Renal pelvis (tissue), 12 donors: ENCODE data around the gene TP53RK. TPM values are rescaled to one million over a fixed set of nuclear protein-coding genes. Genes with fewer than 3 reads are reported as not detected.

Experiments
- DNase-seq: peaks from one replicate; pipeline ENCODE4 v3.0.0-alpha.2; 2013
- long read RNA-seq, 16 experiments: transcript quantifications; one replicate each; lab custom pipeline, GENCODE V29; 2026
- polyA plus RNA-seq, 3 donors: library from polyadenylated mRNA; unstranded; fragments of 120-200 nt; gene quantifications; one replicate each; pipeline ENCODE4 v1.2.1, GENCODE V29; 2013; ENCODE audit not compliant: insufficient read length in 3 of 3

Gene TP53RK
- polyA plus RNA-seq = 10 to 100 TPM; 16.0 to 17.2 (median 16.3) TPM
- long read RNA-seq, donor 1, transcript TP53RK-202 (2 exons, 3,515 nt) = major isoform, 17 of 17 reads
- long read RNA-seq, donor 1, partial matches to known transcripts = 0 of 17 reads
- long read RNA-seq, donor 1, other reads (novel, unspliced or antisense) = 0 of 17 reads
- long read RNA-seq, donor 2, transcript TP53RK-202 (2 exons, 3,515 nt) = major isoform, 21 of 22 reads
- long read RNA-seq, donor 2, partial matches to known transcripts = 0 of 22 reads
- long read RNA-seq, donor 2, other reads (novel, unspliced or antisense) = 0 of 22 reads
- long read RNA-seq, donor 3, transcript TP53RK-202 (2 exons, 3,515 nt) = major isoform, 19 of 20 reads
- long read RNA-seq, donor 3, partial matches to known transcripts = 0 of 20 reads
- long read RNA-seq, donor 3, other reads (novel, unspliced or antisense) = 0 of 20 reads
- long read RNA-seq, donor 4, transcript TP53RK-202 (2 exons, 3,515 nt) = major isoform, 26 of 36 reads
- long read RNA-seq, donor 4, partial matches to known transcripts = 10 of 36 reads
- long read RNA-seq, donor 4, other reads (novel, unspliced or antisense) = 0 of 36 reads
- long read RNA-seq, donor 5, transcript TP53RK-202 (2 exons, 3,515 nt) = major isoform, 8 of 8 reads
- long read RNA-seq, donor 5, partial matches to known transcripts = 0 of 8 reads
- long read RNA-seq, donor 5, other reads (novel, unspliced or antisense) = 0 of 8 reads
- long read RNA-seq, donor 6, transcript TP53RK-202 (2 exons, 3,515 nt) = major isoform, 7 of 8 reads
- long read RNA-seq, donor 6, partial matches to known transcripts = 0 of 8 reads
- long read RNA-seq, donor 6, other reads (novel, unspliced or antisense) = 0 of 8 reads
- long read RNA-seq, donor 7, transcript TP53RK-202 (2 exons, 3,515 nt) = major isoform, 13 of 14 reads
- long read RNA-seq, donor 7, partial matches to known transcripts = 0 of 14 reads
- long read RNA-seq, donor 7, other reads (novel, unspliced or antisense) = 0 of 14 reads
- long read RNA-seq, donor 8, transcript TP53RK-202 (2 exons, 3,515 nt) = major isoform, 11 of 11 reads
- long read RNA-seq, donor 8, partial matches to known transcripts = 0 of 11 reads
- long read RNA-seq, donor 8, other reads (novel, unspliced or antisense) = 0 of 11 reads
- long read RNA-seq, donor 9, transcript TP53RK-202 (2 exons, 3,515 nt) = major isoform, 18 of 31 reads
- long read RNA-seq, donor 9, partial matches to known transcripts = 13 of 31 reads
- long read RNA-seq, donor 9, other reads (novel, unspliced or antisense) = 0 of 31 reads
- long read RNA-seq, donor 10, transcript TP53RK-202 (2 exons, 3,515 nt) = major isoform, 20 of 21 reads
- long read RNA-seq, donor 10, partial matches to known transcripts = 0 of 21 reads
- long read RNA-seq, donor 10, other reads (novel, unspliced or antisense) = 0 of 21 reads
- long read RNA-seq, donor 11, transcript TP53RK-202 (2 exons, 3,515 nt) = major isoform, 13 of 14 reads
- long read RNA-seq, donor 11, partial matches to known transcripts = 0 of 14 reads
- long read RNA-seq, donor 11, other reads (novel, unspliced or antisense) = 0 of 14 reads
- long read RNA-seq, donor 12, transcript TP53RK-202 (2 exons, 3,515 nt) = major isoform, 23 of 37 reads
- long read RNA-seq, donor 12, partial matches to known transcripts = 14 of 37 reads
- long read RNA-seq, donor 12, other reads (novel, unspliced or antisense) = 0 of 37 reads
- long read RNA-seq, donor 13, transcript TP53RK-202 (2 exons, 3,515 nt) = major isoform, 5 of 5 reads
- long read RNA-seq, donor 13, partial matches to known transcripts = 0 of 5 reads
- long read RNA-seq, donor 13, other reads (novel, unspliced or antisense) = 0 of 5 reads
- long read RNA-seq, donor 14, transcript TP53RK-202 (2 exons, 3,515 nt) = major isoform, 19 of 21 reads
- long read RNA-seq, donor 14, partial matches to known transcripts = 0 of 21 reads
- long read RNA-seq, donor 14, other reads (novel, unspliced or antisense) = 0 of 21 reads
- long read RNA-seq, donor 15, transcript TP53RK-202 (2 exons, 3,515 nt) = major isoform, 19 of 19 reads
- long read RNA-seq, donor 15, partial matches to known transcripts = 0 of 19 reads
- long read RNA-seq, donor 15, other reads (novel, unspliced or antisense) = 0 of 19 reads
- long read RNA-seq, donor 16, transcript TP53RK-202 (2 exons, 3,515 nt) = major isoform, 17 of 17 reads
- long read RNA-seq, donor 16, partial matches to known transcripts = 0 of 17 reads
- long read RNA-seq, donor 16, other reads (novel, unspliced or antisense) = 0 of 17 reads

- DNase-seq = peak; percentile 99
Observed at GRCh38 chr20:46689082-46689753, at the start of gene TP53RK. Gene TP53RK, minus strand, starts transcription at chr20:46689444. Its CDS starts 30 bp downstream, at chr20:46689414.

DNA sequence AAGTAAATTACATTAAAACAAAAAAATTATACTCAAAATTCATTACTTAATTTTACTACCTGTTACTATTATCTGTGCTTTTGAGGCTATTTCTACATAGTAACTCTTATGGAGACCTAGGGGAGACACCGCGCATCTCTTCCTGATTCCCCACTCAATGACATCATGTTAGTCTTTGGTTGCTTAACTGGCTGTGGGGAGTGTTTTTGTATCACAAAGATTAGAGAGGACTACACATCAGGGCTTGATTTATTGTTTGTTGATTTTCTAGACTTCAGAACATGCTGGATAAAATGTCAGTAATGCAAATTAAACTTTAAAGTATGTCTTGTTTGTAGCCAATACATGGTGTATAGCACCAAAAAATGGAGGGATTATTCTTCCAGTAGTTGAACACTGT, 46.2 kb upstream of the TP53RK start:
- DNase-seq = no peak

DNA sequence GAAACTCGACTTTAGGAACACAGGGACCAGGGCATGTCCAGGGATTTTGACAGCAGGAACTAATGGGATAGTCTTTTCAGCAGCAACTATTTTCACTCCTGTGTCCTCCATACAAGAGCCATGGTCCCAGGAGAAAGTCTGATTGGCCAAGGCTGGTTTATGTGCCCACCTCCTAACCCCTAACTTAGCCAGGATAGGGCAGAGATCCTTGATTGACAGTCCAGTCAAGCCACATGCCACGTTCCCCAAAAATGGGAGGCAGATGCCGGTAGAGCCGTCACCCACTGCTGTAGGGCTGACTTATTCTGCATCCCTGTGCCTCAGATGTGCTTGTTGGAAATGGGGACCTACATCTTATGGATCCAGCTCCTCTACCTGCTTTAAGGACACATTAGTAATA, 42.5 kb upstream of the TP53RK start:
- DNase-seq = no peak

GRCh38 chr20:46725186-46726165, 36.2 kb upstream of the TP53RK start:
- DNase-seq = no peak

DNA sequence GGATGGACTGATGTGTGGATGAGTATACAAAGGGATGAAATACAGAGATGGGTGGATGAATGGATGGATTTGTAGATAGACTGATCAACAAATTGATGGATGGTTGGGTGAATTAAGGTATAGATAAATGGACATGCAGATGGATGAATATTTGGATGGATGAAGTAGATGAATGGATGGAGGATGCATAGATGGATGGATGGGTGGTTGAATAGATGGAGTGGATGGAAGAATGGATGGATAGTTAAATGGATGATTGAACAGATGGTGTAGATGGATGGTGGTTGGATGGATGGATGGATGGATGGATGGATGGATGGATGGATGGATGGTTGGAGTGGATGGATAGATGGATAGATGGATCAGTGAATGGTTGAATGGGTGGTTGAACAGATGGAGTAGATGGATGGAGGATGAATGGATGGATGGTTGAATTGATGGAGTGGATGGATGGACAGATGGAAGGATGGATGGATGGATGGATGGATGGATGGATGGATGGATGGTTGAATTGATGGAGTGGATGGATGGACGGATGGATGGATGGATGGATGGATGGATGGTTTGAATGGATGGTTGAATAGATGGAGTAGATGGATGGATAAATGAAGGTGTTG, 35.2 kb upstream of the TP53RK start:
- DNase-seq = no peak

DNA sequence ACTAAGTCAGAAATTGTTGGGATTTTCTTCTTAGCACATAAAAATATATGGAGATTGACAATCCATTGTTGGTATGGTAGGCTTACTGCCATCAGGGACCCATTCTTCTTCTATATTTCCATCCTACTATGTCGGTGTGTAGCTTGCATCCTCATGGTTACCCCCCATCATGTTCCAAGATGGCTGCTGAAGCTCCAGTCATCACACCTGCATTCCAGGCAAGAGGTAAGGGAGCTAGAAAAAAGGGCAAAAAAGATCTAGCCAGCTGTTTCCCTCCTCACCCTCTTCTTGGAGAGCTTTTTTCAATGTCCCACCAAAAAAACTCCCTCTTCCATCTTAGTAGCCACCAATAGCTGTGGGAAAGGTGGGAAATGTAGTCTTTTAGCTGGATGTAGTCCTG, 33.8 kb upstream of the TP53RK start:
- no peak for DNase-seq

- DNase-seq = no peak
Observed at GRCh38 chr20:46722450-46722849, 33.2 kb upstream of the TP53RK start.

- no peak for DNase-seq
Observed at GRCh38 chr20:46721476-46721875, 32.2 kb upstream of the TP53RK start.

DNA sequence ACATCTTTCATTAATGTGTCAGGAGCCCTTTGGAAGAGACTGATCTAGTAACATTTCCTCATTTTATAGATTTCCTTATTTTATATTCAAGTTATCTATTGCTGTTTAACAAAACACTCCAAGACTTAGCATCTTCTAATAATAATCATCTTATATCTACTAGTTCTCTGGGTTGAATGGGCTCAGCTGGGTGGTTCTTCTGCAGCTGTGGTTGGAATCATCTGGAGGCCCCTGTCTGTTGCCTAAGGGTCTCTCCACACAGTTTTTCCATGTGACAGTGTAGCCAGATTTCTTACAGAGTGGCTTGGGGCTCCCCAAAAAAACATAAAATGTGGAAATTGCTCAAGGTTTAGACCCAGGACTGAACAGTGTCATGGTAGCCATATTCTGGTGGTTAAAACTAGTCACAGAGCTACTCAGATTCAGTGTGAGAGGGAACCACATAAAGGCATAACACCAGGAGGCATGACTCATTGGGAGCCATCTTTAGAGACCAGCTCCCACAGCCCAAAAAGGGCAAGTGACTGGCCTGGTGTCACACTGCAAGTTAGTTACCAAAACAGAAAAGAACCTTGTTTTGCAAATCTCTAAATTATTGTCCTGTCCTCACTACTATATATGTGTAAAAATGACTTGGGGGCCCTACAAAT, 31.7 kb upstream of the TP53RK start:
- DNase-seq = no peak

GRCh38 chr20:46720019-46720418, 30.8 kb upstream of the TP53RK start:
- no peak for DNase-seq

GRCh38 chr20:46717818-46718541, 28.7 kb upstream of the TP53RK start:
- DNase-seq = no peak

DNA sequence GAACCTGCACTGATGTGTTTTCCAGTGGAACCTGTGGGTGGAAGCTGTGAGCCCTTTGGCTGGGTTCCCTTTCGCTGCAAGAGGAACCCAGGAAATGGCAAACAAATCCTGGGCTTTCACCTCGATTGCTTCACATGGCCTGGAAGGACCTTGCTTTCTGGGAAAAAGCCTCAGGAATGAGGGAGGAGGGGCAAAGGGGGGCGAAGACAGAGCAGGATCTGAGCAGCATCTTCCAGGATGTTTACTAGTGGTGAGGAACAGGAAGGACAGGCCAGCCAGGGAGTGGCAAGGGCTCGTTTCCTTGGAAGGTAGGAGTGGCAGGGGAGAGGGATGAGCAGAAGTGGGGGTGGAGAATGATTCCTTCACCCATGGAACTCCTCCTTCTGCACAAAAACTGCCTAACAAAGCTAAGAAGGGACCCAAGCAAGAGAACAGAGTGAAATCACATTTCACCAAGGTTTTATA, 26.1 kb upstream of the TP53RK start:
- DNase-seq = no peak

GRCh38 chr20:46713957-46714834, 25.0 kb upstream of the TP53RK start:
- no peak for DNase-seq

GRCh38 chr20:46712056-46712636, 22.9 kb upstream of the TP53RK start:
- DNase-seq = no peak
